Right renal pelvis (tissue), 4 donors: ENCODE data around the gene HOXA2. TPM values are rescaled to one million over a fixed set of nuclear protein-coding genes. Genes with fewer than 3 reads are reported as not detected.

Source experiments
- polyA plus RNA-seq, 4 donors: library from polyadenylated mRNA; unstranded; fragments of 120-200 nt; gene quantifications; one replicate each; pipeline ENCODE4 v1.2.1, GENCODE V29; 2013; ENCODE audit not compliant: insufficient read length in 4 of 4

The HOXA2 gene
- polyA plus RNA-seq, 4 donors, result 8.2 to 10.1 (median 9.5) TPM

Other genes with a start within 250 kb of the HOXA2 start
- gene SKAP2, start 238.1 kb downstream of the HOXA2 start, polyA plus RNA-seq, result 10 to 100 TPM; 23.6 to 33.2 (median 31.3) TPM
- gene HOXA1, start 6.7 kb downstream of the HOXA2 start, polyA plus RNA-seq, result 1 to 10 TPM; 2.3 to 3.6 (median 2.5) TPM
- 10 to 100 TPM; 20.4 to 24.3 (median 23.3) TPM for gene HOXA4, start 28.1 kb upstream of the HOXA2 start, polyA plus RNA-seq
- gene HOXA5, start 41.0 kb upstream of the HOXA2 start, polyA plus RNA-seq, result 10 to 100 TPM; 71.9 to 83.8 (median 78.1) TPM
- gene HOXA6, start 45.1 kb upstream of the HOXA2 start, polyA plus RNA-seq, result 10 to 100 TPM; 24.3 to 43.2 (median 29.4) TPM
- 10 to 100 TPM; 32.6 to 44.4 (median 39.4) TPM for gene HOXA3, start 49.9 kb upstream of the HOXA2 start, polyA plus RNA-seq
- gene HOXA7, start 54.0 kb upstream of the HOXA2 start, polyA plus RNA-seq, result 10 to 100 TPM; 28.8 to 32.1 (median 31.2) TPM
- 100 to 1,000 TPM in 3 of 4 donors, 10 to 100 TPM in 1; 92.9 to 122 (median 115) TPM for gene HOXA9, start 62.9 kb upstream of the HOXA2 start, polyA plus RNA-seq
- gene HOXA10, start 71.6 kb upstream of the HOXA2 start, polyA plus RNA-seq, result 100 to 1,000 TPM; 144 to 166 (median 157) TPM
- gene HOXA11, start 82.5 kb upstream of the HOXA2 start, polyA plus RNA-seq, result 10 to 100 TPM; 35.0 to 41.3 (median 39.7) TPM
- gene HOXA13, start 97.4 kb upstream of the HOXA2 start, polyA plus RNA-seq, result under 1 TPM in 2 of 4 donors, not detected in 2; 0.01 to 0.06 TPM
- under 1 TPM in 2 of 4 donors, not detected in 2; 0.12 to 0.23 TPM for gene EVX1, start 140.1 kb upstream of the HOXA2 start, polyA plus RNA-seq